Vagina (tissue), 2 donors: ENCODE results near the gene HAAO. TPM values are rescaled to one million over a fixed set of nuclear protein-coding genes. Genes with fewer than 3 reads are reported as not detected.

Experiments
- DNase-seq, 2 donors: peaks; one replicate each; pipeline ENCODE4 v3.0.0-alpha.2; 2017; ENCODE audit errors: extremely low spot score in 2 of 2
- H3K27ac ChIP-seq: fragments of 200-600 bp; sonication (generic); one replicate; pipeline ENCODE4 v1.5.1; 2019
- H3K27me3 ChIP-seq: fragments of 200-600 bp; sonication (generic); one replicate; pipeline ENCODE4 v1.5.1; 2019
- H3K36me3 ChIP-seq, 2 donors: fragments of 200-600 bp; sonication (generic); one replicate each; pipeline ENCODE4 v1.5.1; 2017 to 2019
- H3K4me1 ChIP-seq: fragments of 200-600 bp; sonication (generic); one replicate; pipeline ENCODE4 v1.5.1; 2019
- H3K4me3 ChIP-seq, 2 donors: fragments of 200-600 bp; sonication (generic); 1 replicate in 1 of 2; 2 replicates in 1 of 2; pipeline ENCODE4 v1.5.1; 2016 to 2019
- H3K9me3 ChIP-seq: fragments of 200-600 bp; sonication (generic); one replicate; pipeline ENCODE4 v1.5.1; 2019
- CTCF ChIP-seq, 3 experiments: fragments of 450-650 bp in 2 of 3; fragments of 200-600 bp in 1 of 3; sonication (generic) in 1 of 3; IDR thresholded peaks; one replicate each; pipeline ENCODE4 v1.5.1; 2017 to 2019; ENCODE audit warnings: antibody characterized with exemption in 3 of 3, mild to moderate bottlenecking in 2 of 3, moderate library complexity in 2 of 3
- POLR2A ChIP-seq, 2 donors: fragments of 450-650 bp; IDR thresholded peaks; one replicate each; pipeline ENCODE4 v1.6.1; 2017; ENCODE audit warnings: antibody characterized with exemption in 2 of 2, mild to moderate bottlenecking in 2 of 2, moderate library complexity in 2 of 2
- POLR2AphosphoS5 ChIP-seq, 2 donors: sonication (generic); formaldehyde crosslinking; IDR thresholded peaks; one replicate each; pipeline ENCODE4 v1.9.0; 2017; ENCODE audit warnings: antibody characterized with exemption in 2 of 2, mild to moderate bottlenecking in 2 of 2, low read depth in 1 of 2; ENCODE audit not compliant: insufficient read depth in 1 of 2
- intact Hi-C: fragments of 100-400 bp; cut with DNase I; formaldehyde crosslinking; loops from one replicate; pipeline ENCODE4 v1.15.1; 2023
- total RNA-seq: library from RNA; depleted of rRNA; stranded (reverse); fragments of >200 nt; gene quantifications from one replicate; pipeline ENCODE4 v1.2.3, GENCODE V29; 2016

HAAO gene
- total RNA-seq, 1 donor from 2014 or later, result 5.9 TPM

GRCh38 chr2:42812899-42813479, 20.6 kb upstream of the HAAO start:
- intact Hi-C loops, result no loop called here
- TF ChIP-seq CTCF (IDR thresholded peaks at IDR 0.05) (peak in 1 of 3 experiments; percentile 39), POLR2AphosphoS5 (IDR thresholded peaks at IDR 0.05; ENCODE audit: insufficient read depth in 1 of 2, low read depth in 1 of 2) (no peak)
- H3K36me3 ChIP-seq, result no peaks in the 10 kb centered on the region
- H3K9me3 ChIP-seq, result no peaks in the 10 kb centered on the region
- H3K4me1 ChIP-seq, result peaks cover 10% of the 10 kb centered on the region
- H3K27me3 ChIP-seq, result no peaks in the 10 kb centered on the region
- no peak overlapping the region for H3K27ac ChIP-seq
- no peak for DNase-seq
- H3K4me3 ChIP-seq, result no peak overlapping the region

- intact Hi-C loops, result no loop called here
Measured at GRCh38 chr2:42810971-42811811, 18.8 kb upstream of the HAAO start.

DNA sequence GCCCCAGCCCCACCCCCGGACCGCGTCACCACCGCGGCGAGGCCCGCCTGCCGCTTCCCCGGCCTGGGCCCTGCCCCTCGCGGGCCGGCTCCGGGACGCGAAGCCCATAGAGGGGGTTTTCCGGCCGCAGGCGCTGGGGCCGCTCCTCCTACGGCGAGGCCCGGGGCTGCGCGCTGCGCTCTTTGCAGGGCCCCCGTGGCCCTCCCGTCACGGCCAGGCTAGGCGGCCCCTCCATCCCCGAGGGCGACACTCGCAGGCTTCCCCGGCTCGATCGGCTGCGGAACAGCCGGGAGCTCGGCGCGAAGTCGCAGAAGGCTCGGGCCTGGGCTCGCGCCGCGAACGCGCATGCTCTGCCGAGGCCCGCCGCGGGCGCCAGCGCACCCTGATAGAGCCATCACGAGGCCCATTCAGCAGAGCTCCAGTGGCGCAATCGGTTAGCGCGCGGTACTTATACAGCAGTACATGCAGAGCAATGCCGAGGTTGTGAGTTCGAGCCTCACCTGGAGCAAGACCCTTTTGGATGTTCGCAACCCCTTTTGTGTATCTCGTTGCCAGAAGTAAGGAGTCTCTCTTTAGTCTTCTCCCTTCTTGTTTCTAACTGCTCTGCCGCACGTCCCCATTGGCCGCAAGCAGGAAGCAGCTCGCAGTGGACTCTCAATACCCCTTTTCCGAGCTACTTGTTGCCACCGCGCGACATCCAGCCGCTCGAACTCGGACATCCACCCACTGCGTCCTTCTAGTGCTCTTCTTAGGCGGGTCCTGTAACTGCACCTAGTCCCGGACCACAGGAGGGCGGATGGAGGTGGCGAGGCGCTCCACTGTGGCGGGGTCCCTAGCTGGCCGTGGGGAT, 18.0 kb upstream of the HAAO start:
- Histone ChIP-seq H3K4me1 (peaks cover 10% of the 10 kb centered on the region), H3K9me3 (no peaks in the 10 kb centered on the region), H3K27me3 (no peaks in the 10 kb centered on the region), H3K36me3 (no peaks in the 10 kb centered on the region), H3K27ac (peak overlapping the region; percentile 98), H3K4me3 (peak overlapping the region; percentile 58 to 78)
- peak; percentile 96 to 99 for DNase-seq
- TF ChIP-seq POLR2AphosphoS5 (IDR thresholded peaks at IDR 0.05; ENCODE audit: insufficient read depth in 1 of 2, low read depth in 1 of 2), result peak; percentile 73 to 85
- TF ChIP-seq POLR2A (IDR thresholded peaks at IDR 0.05), result peak in 1 of 2 donors; percentile 77
- TF ChIP-seq CTCF (IDR thresholded peaks at IDR 0.05), result no peak
- intact Hi-C loops, result no loop called here

More at GRCh38 chr2:42810971-42811811, 18.8 kb upstream of the HAAO start:
- DNase-seq, result peak in 1 of 2 donors; percentile 94
- H3K4me3 ChIP-seq, result peak overlapping the region; percentile 58 to 78
- peaks cover 10% of the 10 kb centered on the region for H3K4me1 ChIP-seq
- peak overlapping the region; percentile 98 for H3K27ac ChIP-seq
- TF ChIP-seq CTCF (IDR thresholded peaks at IDR 0.05) (no peak), POLR2A (IDR thresholded peaks at IDR 0.05) (peak in 1 of 2 donors; percentile 43), POLR2AphosphoS5 (IDR thresholded peaks at IDR 0.05; ENCODE audit: insufficient read depth in 1 of 2, low read depth in 1 of 2) (peak; percentile 11 to 78)
- no peaks in the 10 kb centered on the region for H3K9me3 ChIP-seq
- no peaks in the 10 kb centered on the region for H3K36me3 ChIP-seq
- H3K27me3 ChIP-seq, result no peaks in the 10 kb centered on the region

GRCh38 chr2:42809819-42810120, 17.4 kb upstream of the HAAO start:
- intact Hi-C loops, result no loop called here
- Histone ChIP-seq H3K36me3 (no peaks in the 10 kb centered on the region), H3K4me1 (peaks cover 10% of the 10 kb centered on the region), H3K27ac (peak overlapping the region; percentile 98), H3K9me3 (no peaks in the 10 kb centered on the region), H3K27me3 (no peaks in the 10 kb centered on the region), H3K4me3 (peak overlapping the region; percentile 58 to 78)
- TF ChIP-seq CTCF (IDR thresholded peaks at IDR 0.05) (no peak), POLR2A (IDR thresholded peaks at IDR 0.05) (no peak), POLR2AphosphoS5 (IDR thresholded peaks at IDR 0.05; ENCODE audit: insufficient read depth in 1 of 2, low read depth in 1 of 2) (no peak)
- peak in 1 of 2 donors; percentile 91 for DNase-seq
